AG04449 (cell line): ENCODE results near the gene AOPEP.

Experiments
- CTCF ChIA-PET: fragments of 350-600 bp; formaldehyde crosslinking; extraction: SDS; loops from one replicate; lab custom pipeline; 2021; ENCODE audit warnings: antibody characterized with exemption; lab: Yijun Ruan, JAX
- POLR2A ChIA-PET: fragments of 400-600, 350-600 bp; formaldehyde crosslinking; extraction: SDS; loops from one replicate; lab custom pipeline; 2020; ENCODE audit warnings: antibody characterized with exemption, inconsistent platforms; lab: Yijun Ruan, JAX
- DNase-seq: peaks from one replicate; pipeline ENCODE4 v3.0.0-alpha.2; 2010; ENCODE audit warnings: low read depth, low spot score
- H3K4me3 ChIP-seq: 2 replicates; pipeline ENCODE4 v1.5.1; 2011; ENCODE audit warnings: low read depth, mild to moderate bottlenecking, control low read depth, low read length
- TF ChIP-seq, protein P1 (sequence below): IDR thresholded peaks from one replicate; pipeline ENCODE4 v1.5.1; 2011; ENCODE audit warnings: mild to moderate bottlenecking, moderate library complexity, low read length, control low read depth, inconsistent platforms; ENCODE audit not compliant: insufficient read depth; ENCODE audit errors: missing control alignments

AOPEP gene

DNA sequence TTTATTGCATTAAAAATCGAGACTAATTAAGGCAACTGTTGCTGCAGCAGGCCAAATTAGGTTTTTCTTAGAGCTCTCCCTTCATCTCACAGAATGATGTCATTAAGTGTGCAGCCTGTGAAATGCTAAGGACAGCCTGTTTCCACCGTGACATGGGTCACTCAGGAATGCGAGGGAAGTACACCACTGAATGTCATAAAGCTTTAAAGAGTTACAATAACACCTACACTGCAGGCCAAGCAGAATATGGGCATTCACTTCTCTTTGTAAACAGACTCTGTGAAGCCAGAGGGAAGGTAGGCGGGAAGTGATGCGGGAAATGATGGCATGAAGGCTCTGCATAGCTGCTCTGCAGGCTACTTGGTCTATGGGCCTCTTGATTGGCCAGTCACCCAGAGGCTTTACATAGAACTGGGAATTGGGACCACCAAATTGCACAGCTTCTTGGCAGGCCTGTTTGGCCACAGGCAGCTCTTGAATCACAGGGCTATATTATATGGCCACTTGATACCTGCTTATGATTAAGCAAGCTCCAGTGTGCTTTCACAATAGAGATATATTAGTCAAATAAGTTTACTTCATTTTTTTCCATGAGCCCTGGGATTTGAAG, 28.4 kb upstream of the AOPEP start:
- TF ChIP-seq, protein P1, sequence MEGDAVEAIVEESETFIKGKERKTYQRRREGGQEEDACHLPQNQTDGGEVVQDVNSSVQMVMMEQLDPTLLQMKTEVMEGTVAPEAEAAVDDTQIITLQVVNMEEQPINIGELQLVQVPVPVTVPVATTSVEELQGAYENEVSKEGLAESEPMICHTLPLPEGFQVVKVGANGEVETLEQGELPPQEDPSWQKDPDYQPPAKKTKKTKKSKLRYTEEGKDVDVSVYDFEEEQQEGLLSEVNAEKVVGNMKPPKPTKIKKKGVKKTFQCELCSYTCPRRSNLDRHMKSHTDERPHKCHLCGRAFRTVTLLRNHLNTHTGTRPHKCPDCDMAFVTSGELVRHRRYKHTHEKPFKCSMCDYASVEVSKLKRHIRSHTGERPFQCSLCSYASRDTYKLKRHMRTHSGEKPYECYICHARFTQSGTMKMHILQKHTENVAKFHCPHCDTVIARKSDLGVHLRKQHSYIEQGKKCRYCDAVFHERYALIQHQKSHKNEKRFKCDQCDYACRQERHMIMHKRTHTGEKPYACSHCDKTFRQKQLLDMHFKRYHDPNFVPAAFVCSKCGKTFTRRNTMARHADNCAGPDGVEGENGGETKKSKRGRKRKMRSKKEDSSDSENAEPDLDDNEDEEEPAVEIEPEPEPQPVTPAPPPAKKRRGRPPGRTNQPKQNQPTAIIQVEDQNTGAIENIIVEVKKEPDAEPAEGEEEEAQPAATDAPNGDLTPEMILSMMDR, result no peak
- DNase-seq, result no peak
- ChIA-PET CTCF (interaction anchor here (1.0 to 5.3 kb wide), 6 partner anchors 8 to 433 kb away, joined by 3 to 33 read pairs (median 4); no protein-coding TSS in a partner anchor), POLR2A (interaction anchor here (0.5 to 1.1 kb wide), 2 partner anchors 17 to 203 kb away, joined by 3 to 4 read pairs; no protein-coding TSS in a partner anchor)
- H3K4me3 ChIP-seq, result no peak overlapping the region

DNA sequence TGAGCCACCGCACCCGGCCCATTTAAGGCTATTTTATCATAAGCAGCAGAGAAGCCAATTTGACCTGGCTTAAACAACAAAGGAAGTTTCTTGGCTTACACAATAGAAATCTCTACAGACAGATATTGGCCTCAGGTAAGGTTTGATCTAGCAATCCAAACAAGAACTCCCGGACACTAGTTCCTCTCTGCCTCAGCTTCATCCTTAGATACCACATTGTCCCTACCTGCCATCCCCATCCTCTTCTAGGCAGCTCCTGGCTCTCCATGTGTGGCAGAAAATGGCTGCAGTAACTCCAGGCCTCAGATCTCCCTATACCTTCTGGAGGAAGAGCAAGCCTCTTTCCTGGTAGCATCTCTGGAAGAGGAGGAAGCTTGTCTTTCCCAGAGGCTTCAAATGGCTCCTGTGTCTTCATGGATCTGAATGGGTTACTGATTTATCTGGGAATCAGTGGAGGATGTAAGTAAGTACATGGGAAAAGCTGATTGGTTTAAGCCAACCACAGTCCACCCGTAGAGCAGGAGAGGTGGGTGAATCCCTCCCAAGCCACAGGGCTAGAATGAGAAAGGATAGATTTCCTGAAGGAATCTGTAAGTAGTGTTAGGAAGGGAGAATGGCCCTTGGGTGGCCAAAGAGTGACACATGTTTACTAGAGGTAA, 26.7 kb upstream of the AOPEP start:
- DNase-seq, result no peak
- H3K4me3 ChIP-seq, result no peak overlapping the region
- TF ChIP-seq, protein P1, result no peak
- CTCF ChIA-PET, result interaction anchor here (1.3 to 5.3 kb wide), 2 partner anchors 19 to 468 kb away, joined by 3 to 33 read pairs; no protein-coding TSS in a partner anchor
- POLR2A ChIA-PET, result no interaction called here

DNA sequence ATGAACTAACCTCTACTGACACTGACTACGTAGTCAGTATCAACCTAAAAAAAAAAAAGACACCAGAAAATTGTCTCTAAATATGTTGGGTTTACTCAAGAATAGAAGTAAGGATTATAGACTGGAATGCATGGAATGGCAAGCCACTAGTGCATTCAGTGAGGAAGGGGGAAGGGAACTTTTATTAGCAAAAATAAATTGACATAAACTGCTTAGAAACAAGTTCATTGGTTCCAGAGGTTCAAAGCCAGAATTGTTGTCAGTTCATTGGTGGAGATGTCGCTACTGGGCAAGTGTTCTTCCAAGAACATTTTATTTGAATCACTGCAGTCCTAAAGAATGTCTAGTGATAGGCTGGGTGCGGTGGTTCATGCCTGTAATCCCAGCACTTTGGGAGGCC, 26.1 kb upstream of the AOPEP start:
- ChIA-PET POLR2A (no interaction called here), CTCF (interaction anchor here (5.3 kb wide), 1 partner anchor 19 kb away, joined by 33 read pairs; no protein-coding TSS in a partner anchor)
- no peak overlapping the region for H3K4me3 ChIP-seq
- no peak for DNase-seq
- TF ChIP-seq, protein P1, result no peak

DNA sequence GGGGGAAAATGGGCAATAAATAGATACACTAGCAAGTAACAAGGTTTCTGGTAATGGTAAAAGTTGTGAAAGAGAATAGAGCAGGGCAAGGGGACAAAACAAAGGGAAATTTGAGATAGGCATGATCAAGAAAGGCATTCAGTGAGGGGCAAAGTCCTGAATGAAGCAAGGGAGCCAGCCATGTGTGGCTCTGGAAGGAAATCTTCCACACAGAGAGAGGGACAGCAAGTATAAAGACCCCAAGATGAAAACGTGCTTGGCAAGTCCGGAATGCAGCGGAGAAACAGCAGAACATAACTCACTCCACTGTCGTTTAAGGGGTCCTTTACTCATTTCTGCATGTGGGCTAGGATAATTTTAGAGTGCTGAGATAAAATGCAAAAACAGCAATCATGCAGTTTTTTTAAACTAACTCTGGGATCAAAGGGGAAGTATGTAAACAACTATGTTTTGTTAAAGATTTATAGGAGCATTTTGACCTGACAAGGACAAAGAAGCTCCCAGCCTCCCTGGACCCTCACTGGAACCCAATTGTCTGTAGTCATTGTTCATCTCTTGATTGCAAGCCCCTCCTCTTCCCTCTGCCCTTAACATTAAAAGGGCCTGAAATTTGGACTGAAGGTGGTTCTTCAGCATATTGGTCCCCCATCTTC, 22.9 kb upstream of the AOPEP start:
- DNase-seq, result no peak
- ChIA-PET POLR2A (no interaction called here), CTCF (no interaction called here)
- no peak overlapping the region for H3K4me3 ChIP-seq
- TF ChIP-seq, protein P1, result no peak

DNA sequence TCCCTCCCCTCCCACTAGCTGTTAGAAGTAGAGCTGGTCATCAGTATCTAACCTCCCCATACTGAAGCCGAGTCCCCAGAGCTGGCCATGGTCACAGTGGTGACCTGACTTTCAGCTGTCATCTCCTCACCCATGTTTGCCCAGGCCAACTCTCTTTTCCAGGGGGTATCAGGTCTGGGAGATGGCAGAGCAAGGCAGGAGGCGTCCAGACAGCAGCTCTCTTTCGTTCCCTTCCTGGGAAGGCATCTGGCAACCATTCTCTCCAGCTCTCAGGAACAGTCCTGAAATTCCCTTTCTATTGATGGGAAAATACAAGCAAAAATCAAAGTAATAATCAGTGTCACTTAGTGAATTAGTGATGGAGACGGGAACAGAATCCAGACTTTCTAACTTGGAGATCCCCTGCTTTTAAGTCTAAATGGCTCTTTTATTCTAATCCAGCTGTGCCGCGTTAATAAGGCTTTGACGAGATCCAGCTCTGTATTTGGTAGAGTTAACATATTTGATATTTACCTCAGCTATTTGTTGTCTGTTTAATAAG, 21.3 kb upstream of the AOPEP start:
- ChIA-PET POLR2A (interaction anchor here (0.7 kb wide), 1 partner anchor 388 kb away, joined by 3 read pairs; no protein-coding TSS in a partner anchor), CTCF (interaction anchor here (1.3 to 1.9 kb wide), 3 partner anchors 8 to 422 kb away, joined by 3 to 10 read pairs (median 6); no protein-coding TSS in a partner anchor)
- no peak for DNase-seq
- TF ChIP-seq, protein P1, result no peak
- H3K4me3 ChIP-seq, result no peak overlapping the region

DNA sequence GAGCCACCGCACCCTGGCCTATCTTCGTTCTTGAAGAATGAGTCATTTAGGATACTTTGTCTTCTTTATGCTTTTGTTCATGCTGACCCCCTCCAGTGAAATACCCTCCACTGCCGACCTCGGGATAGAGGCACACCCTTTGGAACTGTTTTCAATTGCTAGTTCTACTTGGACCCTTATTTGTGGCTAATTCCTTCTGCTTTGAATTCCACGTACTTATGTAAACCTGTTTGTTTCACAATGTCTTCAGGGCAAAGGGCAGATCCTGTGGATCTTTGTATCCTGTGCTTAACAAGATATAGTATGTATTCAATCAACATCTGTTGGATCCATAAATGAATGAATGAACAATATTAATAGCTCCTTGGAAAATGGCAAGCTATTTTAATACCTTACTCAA, 19.6 kb upstream of the AOPEP start:
- ChIA-PET POLR2A (no interaction called here), CTCF (no interaction called here)
- no peak for DNase-seq
- no peak overlapping the region for H3K4me3 ChIP-seq
- TF ChIP-seq, protein P1, result no peak
